Activated T-helper 1 cell treated with Interleukin-2 at 50 U/mL for 16 hours (primary cell): ENCODE measurements around the gene KIF25.
"Not testable (repeated sequence)": the region's sequence is repeated elsewhere in the genome, so short reads cannot be mapped to it uniquely, and the experiment has no call there.

Experiments
- DNase-seq: peaks from one replicate; pipeline ENCODE4 v3.0.0-alpha.2; 2020; ENCODE audit warnings: low read depth

KIF25 gene

DNA sequence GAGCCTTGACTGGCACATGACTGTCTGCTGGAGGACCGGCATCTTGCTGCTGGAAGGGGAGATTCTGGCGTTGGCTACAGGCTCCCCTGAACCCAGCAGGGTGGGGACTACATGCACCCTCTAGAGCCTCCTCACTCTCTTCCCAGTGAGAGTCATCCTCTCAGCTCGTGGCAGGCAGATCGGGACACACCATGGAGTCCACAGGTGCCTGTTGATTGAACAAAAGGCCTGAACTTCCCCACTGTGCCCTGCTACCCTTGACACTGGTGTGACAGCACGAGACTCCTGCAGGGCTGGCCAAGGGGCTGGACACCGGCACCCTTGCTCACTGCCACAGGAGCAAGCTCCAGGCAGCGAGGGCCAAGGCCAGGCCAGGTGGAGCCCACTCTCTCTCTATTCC, 73.3 kb downstream of the KIF25 start:
- no peak for DNase-seq

DNA sequence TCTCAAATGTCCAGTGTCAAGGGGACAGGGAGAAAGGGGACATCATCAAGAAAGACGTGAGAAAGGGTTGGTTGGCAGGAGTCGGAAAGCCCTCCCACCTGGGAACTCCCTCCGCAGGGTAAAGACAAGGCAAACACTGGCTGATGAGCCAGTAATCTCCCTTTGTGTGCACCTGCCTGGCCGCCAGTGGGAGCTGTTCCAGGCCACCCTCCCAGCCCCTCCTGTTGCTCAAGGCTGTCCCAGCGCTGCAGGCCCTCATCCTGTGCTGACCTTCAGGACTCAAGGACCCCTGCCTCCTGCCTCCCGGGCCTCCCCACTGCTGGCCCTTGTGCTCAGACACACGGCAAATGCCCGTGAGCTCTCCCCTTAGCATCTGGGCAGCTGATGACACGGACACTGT, 74.1 kb downstream of the KIF25 start:
- no peak for DNase-seq

DNA sequence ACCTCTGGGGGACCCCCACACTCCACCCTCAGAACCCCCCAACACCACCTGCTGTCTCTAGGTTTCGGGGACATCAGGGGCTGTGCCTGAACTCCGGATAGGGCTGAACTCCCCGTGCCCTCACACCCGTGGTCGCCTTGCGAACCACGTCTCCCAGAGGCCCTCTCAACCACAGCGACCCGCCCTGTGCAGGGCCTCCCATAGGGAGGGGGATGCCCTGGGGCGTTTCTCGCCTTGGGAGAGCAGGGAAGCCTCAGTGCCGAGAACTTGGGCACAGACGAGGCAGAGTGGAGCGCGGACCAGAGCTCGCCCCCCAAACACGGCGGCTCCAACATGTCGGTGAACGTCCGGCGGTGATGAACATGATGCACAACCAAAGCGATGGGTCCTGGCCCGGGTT, 74.8 kb downstream of the KIF25 start:
- no peak for DNase-seq

GRCh38 chr6:168072730-168073129, 75.3 kb downstream of the KIF25 start:
- no peak for DNase-seq

DNA sequence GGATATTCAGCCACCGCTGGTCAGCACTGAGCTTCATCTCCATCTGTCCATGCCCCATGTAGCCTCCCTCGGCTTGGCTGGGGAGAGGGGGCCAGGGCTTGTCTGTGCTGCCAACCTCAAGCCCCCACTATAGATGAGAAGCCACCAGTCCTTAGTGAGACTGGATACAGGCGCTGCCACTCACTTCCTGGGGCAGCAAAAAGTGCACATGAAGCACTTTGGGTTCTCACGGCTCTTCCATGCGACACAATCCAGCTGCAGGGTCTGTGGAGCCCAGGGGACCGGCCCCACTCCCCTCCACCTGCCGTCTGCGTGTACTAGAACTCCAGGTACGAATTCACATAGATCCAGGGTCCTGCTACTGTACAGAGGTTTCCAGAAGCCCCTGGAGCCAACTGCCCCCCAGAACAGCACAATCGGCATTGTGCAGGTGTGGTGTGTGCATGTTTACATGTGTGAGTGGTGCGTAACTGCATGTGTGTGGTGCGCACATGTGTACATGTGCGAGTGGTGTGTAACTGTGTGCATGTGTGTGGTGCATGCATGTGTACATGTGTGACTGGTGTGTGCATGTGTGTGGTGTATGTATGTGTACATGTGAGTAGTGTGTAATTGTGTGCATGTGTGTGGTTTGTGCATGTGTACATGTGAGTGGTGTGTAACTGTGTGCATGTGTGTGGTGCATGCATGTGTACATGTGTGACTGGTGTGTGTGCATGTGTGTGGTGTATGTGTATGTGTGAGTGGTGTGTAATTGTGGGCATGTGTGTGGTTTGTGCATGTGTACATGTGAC, 76.7 kb downstream of the KIF25 start:
- DNase-seq, result no peak

DNA sequence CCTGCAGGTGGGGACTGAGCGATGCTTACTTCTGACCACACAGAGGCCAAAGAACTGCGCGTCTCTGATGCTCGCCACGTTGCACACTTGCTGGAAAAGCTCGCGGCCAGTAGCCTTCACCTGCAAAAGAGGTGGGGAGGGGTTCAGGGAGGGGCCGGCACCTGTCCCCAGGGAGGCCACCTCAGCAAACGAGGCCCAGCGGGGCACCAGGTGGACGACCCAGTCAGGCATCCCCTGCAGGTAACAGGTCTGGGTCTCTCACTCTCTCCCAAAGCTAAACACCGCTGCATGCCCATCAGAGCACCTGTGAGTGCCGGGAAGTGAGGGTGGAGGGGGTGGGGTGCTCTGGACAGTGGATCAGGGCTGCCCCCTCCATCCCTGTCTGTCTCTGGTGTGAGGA, 77.7 kb downstream of the KIF25 start:
- DNase-seq, result no peak

- DNase-seq, result no peak
Measured at GRCh38 chr6:168075787-168076202, 78.3 kb downstream of the KIF25 start.

DNA sequence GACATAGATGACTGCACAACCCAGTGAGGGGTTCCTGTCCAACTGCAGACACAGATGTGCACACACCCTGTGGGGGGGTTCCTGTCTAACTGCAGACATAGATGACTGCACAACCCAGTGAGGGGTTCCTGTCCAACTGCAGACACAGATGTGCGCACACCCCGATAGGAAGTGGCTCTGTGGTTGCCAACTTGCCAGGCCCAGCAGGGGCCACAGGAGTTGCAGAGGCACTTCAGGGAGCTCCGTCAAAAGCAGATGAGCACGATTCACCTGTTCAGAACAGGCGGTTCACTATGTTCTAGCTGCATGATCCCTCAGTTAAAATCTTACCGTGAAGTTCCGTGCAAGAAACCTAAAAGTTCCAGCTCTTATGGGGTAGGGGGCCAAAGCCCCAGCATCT, 79.9 kb downstream of the KIF25 start:
- DNase-seq, result not testable (repeated sequence)

GRCh38 chr6:168078175-168078942, 80.9 kb downstream of the KIF25 start:
- no peak for DNase-seq

DNA sequence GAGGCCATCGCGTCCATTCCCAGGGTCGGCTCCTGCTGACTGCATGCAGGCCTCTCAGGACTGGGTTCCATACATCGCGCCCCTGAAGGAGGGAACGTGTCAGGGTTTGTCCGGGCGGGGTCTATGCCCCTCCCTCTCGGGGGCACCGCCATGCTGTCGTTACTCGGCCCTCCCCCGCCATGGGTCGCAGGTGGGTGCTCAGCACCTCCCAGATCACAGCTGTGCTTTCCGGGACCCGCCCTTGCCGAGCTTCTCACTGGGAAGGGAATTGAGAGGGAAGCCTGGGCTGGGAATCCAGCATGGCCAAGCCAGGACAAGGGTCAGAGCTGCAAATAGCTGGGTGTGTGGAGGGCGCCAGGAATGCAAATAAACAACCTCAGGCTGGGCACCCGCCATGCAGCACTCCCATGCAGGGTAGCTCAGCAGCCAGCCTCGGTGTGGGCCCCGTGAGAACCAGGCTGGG, 81.5 kb downstream of the KIF25 start, which contains the start of gene FRMD1:
FRMD1 (minus strand) TSS at position 270 of the 463 bp plus-strand sequence; CDS start at position 152, 118 bp downstream.
- DNase-seq, result no peak

DNA sequence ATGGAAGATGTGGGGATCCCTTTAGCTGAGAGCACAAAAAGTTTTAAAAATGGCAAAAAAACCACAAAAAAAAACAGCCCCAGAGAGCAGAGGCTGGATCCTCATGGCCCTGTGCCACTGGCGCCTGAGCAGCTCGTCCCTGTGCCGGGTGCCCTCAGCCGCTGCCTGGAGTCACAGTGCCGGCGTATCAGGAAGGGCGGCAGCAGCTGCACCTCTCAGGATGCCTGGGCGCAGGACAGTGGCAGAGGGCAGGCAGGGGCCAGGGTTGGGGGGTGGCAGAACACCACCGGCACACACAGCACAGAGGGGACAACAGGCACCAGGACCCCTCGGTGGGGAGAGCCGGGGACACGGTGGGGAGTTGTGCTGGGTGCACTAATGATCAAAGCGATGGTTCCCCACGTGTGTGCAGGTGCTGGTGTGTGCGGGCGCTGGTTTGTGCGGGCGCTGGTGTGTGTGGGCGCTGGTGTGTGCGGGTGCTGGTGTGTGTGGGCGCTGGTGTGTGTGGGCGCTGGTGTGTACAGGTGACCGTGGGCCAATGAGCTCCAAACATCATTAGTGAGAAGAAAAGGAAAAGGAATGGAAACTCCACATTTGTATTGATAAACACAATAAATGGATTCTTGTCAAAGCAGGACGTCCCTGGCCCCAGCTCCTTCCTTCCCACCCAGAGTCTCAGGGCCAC, 83.1 kb downstream of the KIF25 start:
- no peak for DNase-seq

DNA sequence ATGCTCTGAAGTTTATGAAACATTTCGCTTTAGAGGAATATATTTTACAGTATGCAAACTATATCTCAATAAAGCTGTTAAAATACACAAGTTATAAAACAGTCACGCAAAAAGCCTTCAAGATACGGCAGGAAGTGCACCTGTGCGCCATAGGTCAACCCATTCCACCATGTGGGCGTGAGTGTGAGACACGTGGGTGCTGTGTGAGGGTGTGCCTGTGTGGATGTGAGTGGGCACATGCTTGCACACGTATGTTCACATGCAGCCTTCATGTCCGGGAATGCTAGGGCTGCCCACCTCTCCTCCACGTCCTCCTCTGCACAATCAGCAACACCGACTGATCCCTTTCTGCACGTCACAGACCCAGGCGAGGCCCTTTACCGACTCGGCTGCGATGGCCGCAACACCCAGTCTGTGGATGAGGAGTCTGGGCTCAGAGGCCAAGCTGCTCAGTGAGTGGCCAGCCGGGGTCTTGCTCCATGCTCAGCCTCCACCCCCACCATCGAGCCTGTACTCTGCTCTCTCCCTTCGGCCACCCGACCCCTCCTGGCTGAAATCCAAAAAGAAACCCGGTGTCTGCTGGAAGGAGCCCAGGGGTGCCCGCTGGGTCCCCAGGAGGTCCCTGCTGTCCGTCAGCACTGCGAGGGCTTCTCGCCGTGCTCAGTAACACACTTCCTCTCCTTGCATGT, 84.5 kb downstream of the KIF25 start:
- DNase-seq, result no peak

DNA sequence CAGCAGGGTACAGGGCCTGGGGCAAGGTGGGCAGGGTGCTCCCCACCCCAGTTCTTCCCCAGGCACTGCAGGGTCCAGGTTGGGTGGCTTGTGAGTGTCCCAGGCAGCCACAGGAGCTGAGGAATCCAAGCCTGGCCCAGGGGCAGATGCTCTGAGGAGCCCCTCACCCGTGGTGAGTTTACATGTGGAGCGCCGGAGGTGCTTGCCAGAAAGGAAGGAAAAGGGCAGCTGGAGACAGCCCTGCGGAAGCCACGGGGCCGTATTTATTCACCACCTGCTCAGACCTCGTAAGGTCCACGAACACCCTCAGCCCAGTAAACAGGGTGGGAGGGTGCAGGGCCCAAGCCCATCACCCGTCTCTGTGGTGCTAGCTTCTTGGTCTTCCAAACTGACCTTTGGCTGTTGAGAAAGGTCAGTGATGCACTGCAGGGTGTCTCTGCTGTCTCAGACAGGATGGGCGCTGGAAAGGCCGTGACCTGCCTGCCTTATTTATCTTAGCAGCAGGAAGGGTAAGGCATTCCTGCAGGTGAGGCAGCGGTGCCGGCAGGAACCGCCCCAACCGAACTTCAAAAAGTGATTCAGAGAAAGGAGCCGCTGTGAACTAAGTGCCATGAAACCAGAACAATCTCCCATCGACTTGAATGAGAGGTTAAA, 85.5 kb downstream of the KIF25 start:
- no peak for DNase-seq

DNA sequence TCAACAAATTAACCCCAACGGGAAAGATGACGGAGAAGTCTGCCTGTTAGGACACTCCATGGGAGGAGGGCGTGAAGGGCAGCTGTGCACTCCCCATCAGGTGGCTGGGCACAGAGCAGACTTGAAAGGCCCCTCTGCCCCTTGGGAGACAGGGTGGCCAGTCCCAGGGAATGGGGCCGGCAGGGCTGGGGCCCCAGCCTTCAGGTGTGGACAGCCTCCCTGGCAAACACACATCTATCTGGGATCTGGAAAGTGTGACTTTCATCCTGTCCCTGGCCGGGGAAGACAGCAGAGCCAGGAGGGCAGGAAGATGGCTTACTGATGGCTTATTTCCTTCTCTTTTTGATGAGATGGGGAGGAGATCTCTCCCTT, 86.0 kb downstream of the KIF25 start:
- no peak for DNase-seq

- no peak for DNase-seq
Measured at GRCh38 chr6:168084465-168085160, 87.1 kb downstream of the KIF25 start.

- DNase-seq, result no peak
Measured at GRCh38 chr6:168086066-168086465, 88.6 kb downstream of the KIF25 start.

- no peak for DNase-seq
Measured at GRCh38 chr6:168086616-168087015, 89.1 kb downstream of the KIF25 start.

GRCh38 chr6:168087436-168088160, 90.1 kb downstream of the KIF25 start:
- no peak for DNase-seq

- no peak for DNase-seq
Measured at GRCh38 chr6:168088161-168089053, 90.9 kb downstream of the KIF25 start.
